HepG2 (cell line): Measurements from ENCODE around the gene SNRNP48. TPM values are rescaled to one million over a fixed set of nuclear protein-coding genes. Genes with fewer than 3 reads are reported as not detected.
A peak's percentile ranks its signal among the peaks of the same experiment; 100 is the strongest.

Source experiments
- AKAP8 ChIP-seq: sonication (generic); formaldehyde crosslinking; IDR thresholded peaks from 2 replicates; pipeline ENCODE4 v1.5.1; 2020; ENCODE audit warnings: mild to moderate bottlenecking, missing genetic modification reagents
- BRD4 ChIP-seq: sonication (generic); formaldehyde crosslinking; IDR thresholded peaks from 2 replicates; pipeline ENCODE4 v1.4.0; 2020; ENCODE audit warnings: missing genetic modification reagents
- FOSL1 ChIP-seq: sonication (generic); formaldehyde crosslinking; IDR thresholded peaks from 2 replicates; pipeline ENCODE4 v1.9.0; 2021; ENCODE audit warnings: missing genetic modification reagents, borderline replicate concordance
- PAF1 ChIP-seq: IDR thresholded peaks from 2 replicates; pipeline ENCODE4 v1.6.1; 2016; ENCODE audit warnings: missing genetic modification reagents, missing compliant biosample characterization
- RFXANK ChIP-seq: IDR thresholded peaks from 2 replicates; pipeline ENCODE4 v1.6.1; 2016
- TCF7 ChIP-seq: sonication (generic); IDR thresholded peaks from 2 replicates; pipeline ENCODE4 v1.6.1; 2016; ENCODE audit warnings: antibody characterized with exemption, low read depth
- ZEB1 ChIP-seq: IDR thresholded peaks from 2 replicates; pipeline ENCODE4 v1.6.1; 2012; ENCODE audit warnings: mild to moderate bottlenecking, low read depth, inconsistent platforms; ENCODE audit not compliant: insufficient replicate concordance
- ZFX ChIP-seq: sonication (generic); formaldehyde crosslinking; IDR thresholded peaks from 2 replicates; pipeline ENCODE4 v1.4.0; 2020; ENCODE audit warnings: mild to moderate bottlenecking, low read depth, missing genetic modification reagents, moderate library complexity
- ZNF121 ChIP-seq: sonication (generic); formaldehyde crosslinking; IDR thresholded peaks from 2 replicates; pipeline ENCODE4 v1.5.0; 2020; ENCODE audit warnings: mild to moderate bottlenecking, missing genetic modification reagents
- ZNF225 ChIP-seq: sonication (generic); formaldehyde crosslinking; IDR thresholded peaks from 2 replicates; pipeline ENCODE4 v1.4.0; 2020; ENCODE audit warnings: mild to moderate bottlenecking, missing genetic modification reagents
- ZNF317 ChIP-seq: sonication (generic); formaldehyde crosslinking; IDR thresholded peaks from 2 replicates; pipeline ENCODE4 v1.5.0; 2020; ENCODE audit warnings: mild to moderate bottlenecking, missing genetic modification reagents
- ZNF775 ChIP-seq: sonication (generic); formaldehyde crosslinking; IDR thresholded peaks from 2 replicates; pipeline ENCODE4 v1.4.0; 2020; ENCODE audit warnings: missing genetic modification reagents, mild to moderate bottlenecking, moderate library complexity, borderline replicate concordance
- ZNF883 ChIP-seq: sonication (generic); formaldehyde crosslinking; IDR thresholded peaks from 2 replicates; pipeline ENCODE4 v1.5.1; 2020; ENCODE audit warnings: mild to moderate bottlenecking, missing genetic modification reagents; ENCODE audit errors: not compliant biosample characterization
- polyA plus RNA-seq, 8 experiments: library from polyadenylated mRNA; depleted of rRNA in 3 of 8; stranded (reverse) in 7 of 8; unstranded in 1 of 8; fragments of >200 nt; fragmentation: Illumina TruSeq in 4 of 8; extraction: Trizol in 4 of 8; gene quantifications; 2 replicates each; pipeline versions ENCODE4 v1.2.1 to v1.2.3, GENCODE V29; 2011 to 2016; ENCODE audit warnings: low read depth in 4 of 8, missing spikeins in 1 of 8, mixed read lengths in 1 of 8; ENCODE audit not compliant: insufficient read depth in 1 of 8
- total RNA-seq, 5 experiments: library from RNA; depleted of rRNA; stranded (reverse); fragments of >200 nt; fragmentation: Illumina TruSeq; extraction: Trizol; gene quantifications; 2 replicates each; pipeline ENCODE4 v1.2.3, GENCODE V29; 2016; ENCODE audit warnings: low read depth in 1 of 5
- TF ChIP-seq, protein P1 (sequence below): sonication (generic); formaldehyde crosslinking; IDR thresholded peaks from 2 replicates; pipeline ENCODE4 v1.5.0; 2020; ENCODE audit warnings: mild to moderate bottlenecking, missing genetic modification reagents, moderate library complexity
- TF ChIP-seq, protein P2 (sequence below): sonication (generic); formaldehyde crosslinking; IDR thresholded peaks from 2 replicates; pipeline ENCODE4 v1.8.0; 2023; ENCODE audit warnings: mild to moderate bottlenecking, missing genetic modification reagents
- TF ChIP-seq, protein P3 (sequence below): sonication (generic); formaldehyde crosslinking; IDR thresholded peaks from 2 replicates; pipeline ENCODE4 v1.5.0; 2020; ENCODE audit warnings: mild to moderate bottlenecking, missing genetic modification reagents
- TF ChIP-seq, protein P4 (sequence below): IDR thresholded peaks from 2 replicates; pipeline ENCODE4 v1.6.1; 2016; ENCODE audit warnings: low read depth, missing genetic modification reagents, missing compliant biosample characterization
- TF ChIP-seq, protein P5 (sequence below): sonication (generic); formaldehyde crosslinking; IDR thresholded peaks from 2 replicates; pipeline ENCODE4 v1.8.1; 2023; ENCODE audit warnings: mild to moderate bottlenecking, missing genetic modification reagents

The SNRNP48 gene
- total and polyA plus RNA-seq, 2 of the 13 experiments (the other 11 are each of a cell fraction or from before 2014, with no cell fraction given) = 17.5 to 47.5 TPM

DNA sequence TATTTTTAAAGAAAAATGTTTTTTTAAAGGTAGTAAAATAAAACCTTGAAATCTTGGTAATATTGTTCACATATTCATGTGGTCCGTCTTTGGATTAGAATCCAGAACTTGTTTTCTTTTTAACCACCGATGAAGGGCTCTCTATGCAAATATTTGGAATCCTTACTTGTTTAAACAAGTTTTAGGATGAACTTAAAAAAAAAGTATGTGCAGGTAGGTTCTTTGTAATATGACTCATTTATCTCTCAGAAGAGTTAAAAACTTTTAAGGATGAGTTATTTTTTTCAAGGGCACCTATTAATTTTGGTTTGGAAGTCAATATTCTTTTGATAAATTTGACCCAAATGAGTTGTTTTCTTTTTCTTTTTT is 39.6 kb upstream of the SNRNP48 start (continued):
- TF ChIP-seq ZFX (CRISPR knock-in tag) (no peak), ZEB1 (peak; percentile 93), ZNF775 (CRISPR knock-in tag) (no peak), ZNF883 (CRISPR knock-in tag) (no peak), ZNF317 (CRISPR knock-in tag) (no peak), TCF7 (peak; percentile 56; the same call in 1 of the 2 replicates), FOSL1 (CRISPR knock-in tag) (peak; percentile 44; the same call in 1 of the 2 replicates), PAF1 (CRISPR knock-in tag) (no peak), BRD4 (CRISPR knock-in tag) (no peak), RFXANK (CRISPR knock-in tag) (peak; percentile 17; the same call in 1 of the 2 replicates), ZNF225 (no peak), AKAP8 (no peak), ZNF121 (CRISPR knock-in tag) (no peak)
- TF ChIP-seq, protein P1, sequence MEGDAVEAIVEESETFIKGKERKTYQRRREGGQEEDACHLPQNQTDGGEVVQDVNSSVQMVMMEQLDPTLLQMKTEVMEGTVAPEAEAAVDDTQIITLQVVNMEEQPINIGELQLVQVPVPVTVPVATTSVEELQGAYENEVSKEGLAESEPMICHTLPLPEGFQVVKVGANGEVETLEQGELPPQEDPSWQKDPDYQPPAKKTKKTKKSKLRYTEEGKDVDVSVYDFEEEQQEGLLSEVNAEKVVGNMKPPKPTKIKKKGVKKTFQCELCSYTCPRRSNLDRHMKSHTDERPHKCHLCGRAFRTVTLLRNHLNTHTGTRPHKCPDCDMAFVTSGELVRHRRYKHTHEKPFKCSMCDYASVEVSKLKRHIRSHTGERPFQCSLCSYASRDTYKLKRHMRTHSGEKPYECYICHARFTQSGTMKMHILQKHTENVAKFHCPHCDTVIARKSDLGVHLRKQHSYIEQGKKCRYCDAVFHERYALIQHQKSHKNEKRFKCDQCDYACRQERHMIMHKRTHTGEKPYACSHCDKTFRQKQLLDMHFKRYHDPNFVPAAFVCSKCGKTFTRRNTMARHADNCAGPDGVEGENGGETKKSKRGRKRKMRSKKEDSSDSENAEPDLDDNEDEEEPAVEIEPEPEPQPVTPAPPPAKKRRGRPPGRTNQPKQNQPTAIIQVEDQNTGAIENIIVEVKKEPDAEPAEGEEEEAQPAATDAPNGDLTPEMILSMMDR (CRISPR knock-in tag) = no peak
- TF ChIP-seq, protein P2, sequence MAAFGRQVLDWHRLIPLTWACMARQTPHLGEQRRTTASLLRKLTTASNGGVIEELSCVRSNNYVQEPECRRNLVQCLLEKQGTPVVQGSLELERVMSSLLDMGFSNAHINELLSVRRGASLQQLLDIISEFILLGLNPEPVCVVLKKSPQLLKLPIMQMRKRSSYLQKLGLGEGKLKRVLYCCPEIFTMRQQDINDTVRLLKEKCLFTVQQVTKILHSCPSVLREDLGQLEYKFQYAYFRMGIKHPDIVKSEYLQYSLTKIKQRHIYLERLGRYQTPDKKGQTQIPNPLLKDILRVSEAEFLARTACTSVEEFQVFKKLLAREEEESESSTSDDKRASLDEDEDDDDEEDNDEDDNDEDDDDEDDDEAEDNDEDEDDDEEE (CRISPR knock-in tag) = no peak
- TF ChIP-seq, protein P3, sequence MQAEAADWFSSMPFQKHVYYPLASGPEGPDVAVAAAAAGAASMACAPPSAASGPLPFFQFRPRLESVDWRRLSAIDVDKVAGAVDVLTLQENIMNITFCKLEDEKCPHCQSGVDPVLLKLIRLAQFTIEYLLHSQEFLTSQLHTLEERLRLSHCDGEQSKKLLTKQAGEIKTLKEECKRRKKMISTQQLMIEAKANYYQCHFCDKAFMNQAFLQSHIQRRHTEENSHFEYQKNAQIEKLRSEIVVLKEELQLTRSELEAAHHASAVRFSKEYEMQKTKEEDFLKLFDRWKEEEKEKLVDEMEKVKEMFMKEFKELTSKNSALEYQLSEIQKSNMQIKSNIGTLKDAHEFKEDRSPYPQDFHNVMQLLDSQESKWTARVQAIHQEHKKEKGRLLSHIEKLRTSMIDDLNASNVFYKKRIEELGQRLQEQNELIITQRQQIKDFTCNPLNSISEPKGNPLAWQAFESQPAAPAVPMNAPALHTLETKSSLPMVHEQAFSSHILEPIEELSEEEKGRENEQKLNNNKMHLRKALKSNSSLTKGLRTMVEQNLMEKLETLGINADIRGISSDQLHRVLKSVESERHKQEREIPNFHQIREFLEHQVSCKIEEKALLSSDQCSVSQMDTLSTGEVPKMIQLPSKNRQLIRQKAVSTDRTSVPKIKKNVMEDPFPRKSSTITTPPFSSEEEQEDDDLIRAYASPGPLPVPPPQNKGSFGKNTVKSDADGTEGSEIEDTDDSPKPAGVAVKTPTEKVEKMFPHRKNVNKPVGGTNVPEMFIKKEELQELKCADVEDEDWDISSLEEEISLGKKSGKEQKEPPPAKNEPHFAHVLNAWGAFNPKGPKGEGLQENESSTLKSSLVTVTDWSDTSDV (CRISPR knock-in tag) = no peak
- TF ChIP-seq, protein P4, sequence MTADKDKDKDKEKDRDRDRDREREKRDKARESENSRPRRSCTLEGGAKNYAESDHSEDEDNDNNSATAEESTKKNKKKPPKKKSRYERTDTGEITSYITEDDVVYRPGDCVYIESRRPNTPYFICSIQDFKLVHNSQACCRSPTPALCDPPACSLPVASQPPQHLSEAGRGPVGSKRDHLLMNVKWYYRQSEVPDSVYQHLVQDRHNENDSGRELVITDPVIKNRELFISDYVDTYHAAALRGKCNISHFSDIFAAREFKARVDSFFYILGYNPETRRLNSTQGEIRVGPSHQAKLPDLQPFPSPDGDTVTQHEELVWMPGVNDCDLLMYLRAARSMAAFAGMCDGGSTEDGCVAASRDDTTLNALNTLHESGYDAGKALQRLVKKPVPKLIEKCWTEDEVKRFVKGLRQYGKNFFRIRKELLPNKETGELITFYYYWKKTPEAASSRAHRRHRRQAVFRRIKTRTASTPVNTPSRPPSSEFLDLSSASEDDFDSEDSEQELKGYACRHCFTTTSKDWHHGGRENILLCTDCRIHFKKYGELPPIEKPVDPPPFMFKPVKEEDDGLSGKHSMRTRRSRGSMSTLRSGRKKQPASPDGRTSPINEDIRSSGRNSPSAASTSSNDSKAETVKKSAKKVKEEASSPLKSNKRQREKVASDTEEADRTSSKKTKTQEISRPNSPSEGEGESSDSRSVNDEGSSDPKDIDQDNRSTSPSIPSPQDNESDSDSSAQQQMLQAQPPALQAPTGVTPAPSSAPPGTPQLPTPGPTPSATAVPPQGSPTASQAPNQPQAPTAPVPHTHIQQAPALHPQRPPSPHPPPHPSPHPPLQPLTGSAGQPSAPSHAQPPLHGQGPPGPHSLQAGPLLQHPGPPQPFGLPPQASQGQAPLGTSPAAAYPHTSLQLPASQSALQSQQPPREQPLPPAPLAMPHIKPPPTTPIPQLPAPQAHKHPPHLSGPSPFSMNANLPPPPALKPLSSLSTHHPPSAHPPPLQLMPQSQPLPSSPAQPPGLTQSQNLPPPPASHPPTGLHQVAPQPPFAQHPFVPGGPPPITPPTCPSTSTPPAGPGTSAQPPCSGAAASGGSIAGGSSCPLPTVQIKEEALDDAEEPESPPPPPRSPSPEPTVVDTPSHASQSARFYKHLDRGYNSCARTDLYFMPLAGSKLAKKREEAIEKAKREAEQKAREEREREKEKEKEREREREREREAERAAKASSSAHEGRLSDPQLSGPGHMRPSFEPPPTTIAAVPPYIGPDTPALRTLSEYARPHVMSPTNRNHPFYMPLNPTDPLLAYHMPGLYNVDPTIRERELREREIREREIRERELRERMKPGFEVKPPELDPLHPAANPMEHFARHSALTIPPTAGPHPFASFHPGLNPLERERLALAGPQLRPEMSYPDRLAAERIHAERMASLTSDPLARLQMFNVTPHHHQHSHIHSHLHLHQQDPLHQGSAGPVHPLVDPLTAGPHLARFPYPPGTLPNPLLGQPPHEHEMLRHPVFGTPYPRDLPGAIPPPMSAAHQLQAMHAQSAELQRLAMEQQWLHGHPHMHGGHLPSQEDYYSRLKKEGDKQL (CRISPR knock-in tag) = 0 out of 2 replicates have a peak, but pooled peaks have one; percentile 47
- TF ChIP-seq, protein P5, sequence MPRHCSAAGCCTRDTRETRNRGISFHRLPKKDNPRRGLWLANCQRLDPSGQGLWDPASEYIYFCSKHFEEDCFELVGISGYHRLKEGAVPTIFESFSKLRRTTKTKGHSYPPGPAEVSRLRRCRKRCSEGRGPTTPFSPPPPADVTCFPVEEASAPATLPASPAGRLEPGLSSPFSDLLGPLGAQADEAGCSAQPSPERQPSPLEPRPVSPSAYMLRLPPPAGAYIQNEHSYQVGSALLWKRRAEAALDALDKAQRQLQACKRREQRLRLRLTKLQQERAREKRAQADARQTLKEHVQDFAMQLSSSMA (CRISPR knock-in tag) = no peak
